NCI-H345 (cell line): ENCODE data around the gene TM4SF20.
"Not testable (repeated sequence)": the region's sequence is repeated elsewhere in the genome, so short reads cannot be mapped to it uniquely, and the experiment has no call there.

Experiments
- DNase-seq: peaks from one replicate; lab custom pipeline; 2025; lab: John Stamatoyannopoulos, UW

TM4SF20 gene

GRCh38 chr2:227398684-227399670, 19.9 kb upstream of the TM4SF20 start:
- DNase-seq, result no peak

DNA sequence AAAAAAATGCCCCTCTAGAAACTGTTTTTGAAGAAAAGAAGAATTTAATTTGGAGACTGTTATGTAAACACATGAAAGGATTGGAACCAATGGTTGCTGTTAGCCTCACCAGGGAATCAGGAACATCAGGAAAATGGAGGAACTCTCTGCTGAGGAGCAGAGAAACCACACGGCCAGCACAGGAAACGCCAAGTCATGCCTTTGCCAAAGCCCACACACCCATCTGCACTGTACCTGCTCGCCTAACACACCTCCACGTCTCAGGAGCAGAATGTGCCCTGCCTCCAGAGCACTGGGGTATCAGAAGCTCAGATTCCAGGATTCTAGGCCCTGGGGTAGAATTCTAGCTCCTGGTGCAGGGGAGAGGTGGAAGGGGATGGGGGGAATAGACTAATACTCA, 18.5 kb upstream of the TM4SF20 start:
- DNase-seq, result no peak

GRCh38 chr2:227395556-227395955, 16.4 kb upstream of the TM4SF20 start:
- DNase-seq, result no peak

GRCh38 chr2:227394401-227394800, 15.3 kb upstream of the TM4SF20 start:
- no peak for DNase-seq

DNA sequence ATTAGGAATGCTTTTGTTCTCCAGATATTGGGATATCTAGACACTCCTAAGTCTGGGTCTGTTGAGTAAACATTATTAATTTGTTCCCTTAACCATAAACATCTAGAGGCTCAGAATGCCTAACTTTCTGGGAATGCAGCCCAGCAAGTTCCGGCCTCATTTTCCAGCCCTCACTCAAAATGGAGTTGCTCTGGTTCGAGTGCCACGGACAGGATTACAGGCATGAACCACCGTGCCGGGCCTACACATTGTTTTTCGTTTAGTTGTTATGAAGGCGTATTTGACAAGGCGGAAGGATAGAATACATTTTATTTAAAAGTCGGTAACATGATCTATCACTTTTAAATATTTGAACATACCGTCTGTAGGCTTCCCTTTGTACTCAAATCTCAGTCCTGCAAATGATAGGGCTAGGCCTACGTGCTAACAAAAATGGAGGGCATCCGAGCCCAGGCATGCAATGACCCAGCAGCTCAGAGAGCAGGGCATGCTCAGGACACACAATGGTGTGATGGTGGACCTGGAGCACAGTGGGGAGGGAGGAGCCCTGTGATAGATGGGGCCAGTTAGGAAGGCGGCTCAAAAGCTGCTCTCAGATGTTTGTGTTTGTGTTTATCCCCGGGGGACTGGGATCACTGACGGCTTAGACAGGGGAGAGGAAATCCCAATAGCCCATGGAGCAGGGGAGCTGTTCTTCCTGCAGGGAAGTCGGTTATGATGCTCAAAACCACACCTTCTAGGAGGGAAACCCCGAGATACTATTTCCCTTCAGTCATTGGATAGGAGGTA, 11.6 kb upstream of the TM4SF20 start:
- no peak for DNase-seq

GRCh38 chr2:227389661-227390060, 10.6 kb upstream of the TM4SF20 start:
- no peak for DNase-seq

DNA sequence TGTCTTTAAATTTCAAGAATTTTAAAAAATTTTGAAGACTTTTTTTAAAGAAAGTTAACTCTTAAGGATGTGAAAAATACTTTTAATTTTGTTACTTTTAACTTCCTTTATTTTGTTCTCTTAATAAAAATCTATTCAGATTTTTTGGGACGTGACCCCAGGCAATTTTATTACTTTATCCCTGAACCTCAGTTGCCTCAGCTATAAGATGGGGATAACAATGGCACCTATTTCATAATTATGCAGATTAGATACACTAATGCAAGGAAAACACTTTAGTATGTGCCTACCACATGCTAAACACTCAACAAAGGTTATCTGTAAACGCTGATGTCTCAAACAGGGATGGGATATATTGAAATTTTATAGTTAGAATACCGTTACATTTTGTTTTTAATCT, 10.1 kb upstream of the TM4SF20 start:
- DNase-seq, result no peak

DNA sequence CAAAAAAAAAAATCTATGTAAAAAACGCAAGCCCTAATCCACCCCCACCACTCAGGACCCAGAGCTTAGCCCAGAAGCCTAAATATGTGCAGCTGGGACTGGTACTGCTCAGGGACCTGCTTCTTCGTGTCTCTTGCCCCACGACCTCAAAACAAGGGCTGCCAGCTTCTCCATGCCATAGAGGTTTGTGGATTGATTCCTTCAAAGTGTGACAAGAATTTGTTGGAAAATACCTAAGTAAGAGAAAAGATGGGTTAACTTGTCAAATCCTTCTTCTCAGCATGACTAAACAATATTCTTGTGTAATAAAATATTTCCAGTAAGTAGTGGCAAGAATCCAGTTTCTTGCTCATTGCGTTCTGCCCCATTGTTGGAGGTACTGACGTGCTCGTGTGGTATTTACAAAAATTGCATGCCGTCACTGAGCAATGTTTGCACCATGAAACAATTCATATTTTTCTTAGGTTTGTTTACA, 9.5 kb upstream of the TM4SF20 start:
- DNase-seq, result no peak

GRCh38 chr2:227387583-227387982, 8.5 kb upstream of the TM4SF20 start, which contains the start of gene SCYGR1:
TSS of gene SCYGR1 (minus strand) at chr2:227387949. CDS start at chr2:227387949, 0 bp downstream.
- DNase-seq, result not testable (repeated sequence)

- no peak for DNase-seq
These were observed 7.5 kb upstream of the TM4SF20 start for GRCh38 chr2:227386630-227387029.

- no peak for DNase-seq
These were observed 4.6 kb upstream of the TM4SF20 start for GRCh38 chr2:227383686-227384085.

DNA sequence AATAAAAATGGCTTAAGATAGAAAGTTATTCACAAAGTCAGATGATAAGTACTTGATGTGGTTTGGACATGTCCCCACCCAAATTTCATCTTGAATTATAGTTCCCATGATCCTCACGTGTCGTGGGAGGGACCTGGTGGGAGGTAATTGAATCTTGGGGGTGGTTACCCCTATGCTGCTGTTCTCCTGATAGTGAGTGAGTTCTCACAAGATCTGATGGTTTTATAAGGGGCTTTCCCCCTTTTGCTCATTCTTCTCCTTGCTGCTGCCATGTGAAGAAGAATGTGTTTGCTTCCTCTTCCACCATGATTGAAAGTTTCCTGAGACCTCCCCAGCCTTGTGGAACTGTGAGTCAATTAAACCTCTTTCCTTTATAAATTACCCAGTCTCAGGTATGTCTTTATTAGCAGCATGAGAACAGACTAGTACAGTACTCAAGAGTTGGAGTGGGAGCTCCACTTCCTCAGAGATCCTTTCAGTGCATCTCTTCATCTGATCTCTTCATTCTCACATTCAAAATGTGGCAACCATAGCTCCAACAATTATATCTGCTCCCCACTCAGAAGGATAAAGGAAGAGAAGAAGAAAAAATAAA, 3.2 kb upstream of the TM4SF20 start:
- not testable (repeated sequence) for DNase-seq

DNA sequence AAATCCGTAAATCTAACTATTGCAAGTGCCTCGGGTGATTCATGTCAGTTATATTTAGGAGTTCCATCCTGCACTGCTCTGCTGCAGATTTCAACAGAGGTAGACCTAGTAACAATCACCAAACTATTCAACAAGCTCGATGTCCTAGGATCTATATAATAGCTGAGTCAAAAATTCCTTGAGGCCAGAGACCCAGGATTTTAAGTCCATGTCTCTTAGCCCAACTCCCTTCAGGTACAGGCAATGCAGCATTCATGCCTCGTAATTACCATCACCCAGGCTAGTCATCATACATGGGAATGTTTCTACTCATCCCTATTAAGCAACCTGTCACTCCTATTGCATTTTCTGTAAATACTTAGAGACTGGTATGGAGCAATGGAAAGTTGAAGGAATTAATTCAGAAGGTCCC, 729 bp downstream of the TM4SF20 start:
- no peak for DNase-seq

DNA sequence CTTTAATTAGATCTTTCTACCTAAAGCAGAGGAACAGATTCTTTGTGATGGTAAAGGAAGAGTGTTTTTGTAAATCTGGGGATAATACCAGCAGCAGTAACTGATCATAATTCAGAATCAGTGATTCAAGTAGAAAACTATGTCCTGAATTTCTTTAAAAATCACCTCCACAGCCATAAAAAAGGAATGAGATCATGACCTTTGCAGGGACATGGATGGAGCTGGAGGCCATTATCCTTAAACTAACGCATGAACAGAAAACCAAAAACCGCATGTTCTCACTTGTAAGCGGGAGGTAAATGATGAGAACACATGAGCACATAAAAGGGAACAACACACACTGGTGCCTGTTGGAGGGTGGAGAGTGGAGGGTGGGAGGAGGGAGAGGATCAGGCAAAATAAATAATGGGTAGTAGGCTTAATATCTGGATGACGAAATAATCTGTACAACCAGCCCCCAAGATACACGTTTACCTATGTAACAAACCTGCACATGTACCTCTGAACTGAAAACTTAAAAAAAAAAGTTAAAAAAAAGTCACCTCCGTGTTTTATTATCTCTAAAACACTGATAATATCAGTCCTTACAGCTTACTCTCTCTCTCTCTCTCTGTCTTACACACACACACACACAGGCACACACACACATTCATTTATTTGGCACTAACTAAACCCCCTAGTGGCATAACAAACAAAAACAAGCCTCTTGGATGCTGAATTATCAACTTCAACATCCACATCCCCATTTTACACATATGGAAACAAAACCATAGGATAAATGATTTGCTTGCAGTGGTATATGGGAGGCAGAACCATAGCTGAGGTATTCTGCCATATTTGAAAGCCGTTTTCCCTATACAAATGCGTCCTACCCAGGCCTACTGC, 1.4 kb downstream of the TM4SF20 start:
- peak; percentile 28 for DNase-seq

GRCh38 chr2:227376656-227377396, 2.3 kb downstream of the TM4SF20 start:
- DNase-seq, result peak; percentile 12

- no peak for DNase-seq
These were observed 4.9 kb downstream of the TM4SF20 start for GRCh38 chr2:227374158-227374557.

DNA sequence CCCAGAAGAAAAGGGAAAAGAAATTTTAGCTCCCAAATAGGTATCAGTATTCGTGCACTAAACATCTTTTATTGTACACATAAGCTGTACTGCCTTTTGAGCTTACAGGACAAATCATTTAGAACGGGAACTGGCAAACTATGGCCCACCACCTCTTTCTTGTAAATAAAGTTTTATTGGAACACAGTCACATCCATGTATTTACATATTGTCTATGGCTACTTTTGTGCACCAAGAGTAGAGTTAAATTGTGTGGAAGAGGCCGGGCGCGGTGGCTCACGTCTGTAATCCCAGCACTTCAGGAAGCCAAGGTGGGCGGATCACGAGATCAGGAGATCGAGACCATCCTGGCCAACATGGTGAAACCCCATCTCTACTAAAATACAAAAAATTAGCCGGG, 5.7 kb downstream of the TM4SF20 start:
- DNase-seq, result no peak

- no peak for DNase-seq
These were observed 8.3 kb downstream of the TM4SF20 start for GRCh38 chr2:227370791-227371312.

DNA sequence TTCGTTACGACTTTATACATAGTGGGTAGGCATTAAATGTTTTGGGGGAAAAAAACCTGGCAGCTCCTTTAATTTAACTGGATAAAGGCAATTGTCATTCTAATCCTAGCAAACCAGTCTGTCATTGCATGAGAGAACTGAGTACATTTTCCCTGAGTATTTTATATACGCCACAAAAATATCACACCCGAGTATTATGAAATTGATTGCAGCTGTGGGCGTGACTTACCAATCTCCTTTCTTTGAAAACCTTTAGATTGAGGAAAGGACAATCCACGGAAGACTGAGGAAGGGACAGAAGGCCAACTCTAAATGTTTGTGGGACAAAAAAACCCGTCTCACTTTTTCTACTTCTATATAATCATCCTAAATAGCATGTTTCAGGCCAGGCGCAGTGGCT, 9.0 kb downstream of the TM4SF20 start:
- no peak for DNase-seq

- no peak for DNase-seq
These were observed 10.5 kb downstream of the TM4SF20 start for GRCh38 chr2:227368574-227368973.
